Measurements from ENCODE around the gene CABLES1. TPM values are rescaled to one million over a fixed set of nuclear protein-coding genes. Genes with fewer than 3 reads are reported as not detected.

Gene CABLES1
- total and polyA plus RNA-seq, 2 of the 8 experiments (the other 6 are each of a cell fraction or from before 2014, with no cell fraction given), result 9.2 to 26.4 TPM

DNA sequence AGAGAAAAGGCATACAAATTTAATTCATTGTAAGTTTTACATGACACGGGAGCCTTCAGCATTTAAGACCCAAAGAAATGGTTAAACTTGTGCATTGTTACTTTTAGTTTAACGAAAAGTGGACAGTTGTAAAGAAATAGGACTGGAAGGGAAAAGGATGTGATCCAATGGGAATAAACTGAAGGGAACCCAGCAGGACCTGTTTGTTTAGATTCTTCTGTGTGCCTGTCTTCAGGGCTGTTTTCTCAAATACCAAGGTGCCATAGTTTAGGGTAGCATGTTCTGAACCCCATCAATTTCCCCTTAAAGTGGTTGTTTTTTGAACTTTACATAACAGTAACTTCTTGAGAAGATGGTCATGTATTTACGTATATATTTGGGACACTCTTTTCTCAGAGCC lies 30.3 kb upstream of the CABLES1 start (continued):
- TF ChIP-seq BCL11A (IDR thresholded peaks at IDR 0.05; ENCODE audit: low read depth in 2 of 2, low read length in 2 of 2) (no peak), SIX5 (IDR thresholded peaks at IDR 0.05; ENCODE audit: low read depth, low read length) (no peak), NRF1 (IDR thresholded peaks at IDR 0.05; ENCODE audit: low read depth, low read length) (no peak), ASH2L (IDR thresholded peaks at IDR 0.05; ENCODE audit: low read length) (no peak), EZH2 (IDR thresholded peaks at IDR 0.05; ENCODE audit: low read depth, low read length, severe bottlenecking) (no peak), POU5F1 (IDR thresholded peaks at IDR 0.05; ENCODE audit: low read depth, low read length) (no peak), POLR2A (IDR thresholded peaks at IDR 0.05; ENCODE audit: control extremely low read depth in 1 of 2, low read depth in 2 of 2, low read length in 2 of 2) (no peak), GABPA (IDR thresholded peaks at IDR 0.05; ENCODE audit: borderline replicate concordance, insufficient read depth, low read length) (no peak), RAD21 (IDR thresholded peaks at IDR 0.05 in 1 of 2, conservative IDR thresholded peaks at IDR 0.05 in 1 of 2; ENCODE audit: low read depth in 2 of 2, low read length in 2 of 2) (no peak)
- TF ChIP-seq, protein P1, sequence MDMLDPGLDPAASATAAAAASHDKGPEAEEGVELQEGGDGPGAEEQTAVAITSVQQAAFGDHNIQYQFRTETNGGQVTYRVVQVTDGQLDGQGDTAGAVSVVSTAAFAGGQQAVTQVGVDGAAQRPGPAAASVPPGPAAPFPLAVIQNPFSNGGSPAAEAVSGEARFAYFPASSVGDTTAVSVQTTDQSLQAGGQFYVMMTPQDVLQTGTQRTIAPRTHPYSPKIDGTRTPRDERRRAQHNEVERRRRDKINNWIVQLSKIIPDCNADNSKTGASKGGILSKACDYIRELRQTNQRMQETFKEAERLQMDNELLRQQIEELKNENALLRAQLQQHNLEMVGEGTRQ (IDR thresholded peaks at IDR 0.05; ENCODE audit: low read length), result no peak
